SK-N-SH treated with all-trans-retinoic acid at 6 μM for 48 hours (cell line): ENCODE data around the gene AKR1D1.

Source experiments
- ATAC-seq: fragments of 200-7000 bp; cut with Tn5 transposase; 3 replicates; pipeline ENCODE4 v1.9.1; 2020; ENCODE audit warnings: mild to moderate bottlenecking, moderate library complexity
- BACH2 ChIP-seq: fragments of 250-450 bp; sonication (Bioruptor Pico); IDR thresholded peaks from 2 replicates; pipeline ENCODE4 v1.9.0; 2021; ENCODE audit warnings: mild to moderate bottlenecking, borderline replicate concordance
- CREB5 ChIP-seq: fragments of 250-450 bp; sonication (Bioruptor Pico); IDR thresholded peaks from 2 replicates; pipeline ENCODE4 v1.5.1; 2020; ENCODE audit warnings: low read depth, mild to moderate bottlenecking, moderate library complexity
- CSDC2 ChIP-seq: fragments of 250-450 bp; sonication (Bioruptor Pico); IDR thresholded peaks from 2 replicates; pipeline ENCODE4 v1.5.0; 2020; ENCODE audit warnings: mild to moderate bottlenecking, moderate library complexity
- ESRRG ChIP-seq: fragments of 250-450 bp; sonication (Bioruptor Pico); IDR thresholded peaks from 2 replicates; pipeline ENCODE4 v1.6.1; 2021; ENCODE audit warnings: mild to moderate bottlenecking
- GLIS3 ChIP-seq: fragments of 250-450 bp; sonication (Bioruptor Pico); IDR thresholded peaks from 2 replicates; pipeline ENCODE4 v1.5.0; 2020; ENCODE audit warnings: mild to moderate bottlenecking, moderate library complexity
- ISL1 ChIP-seq: fragments of 250-450 bp; sonication (Bioruptor Pico); IDR thresholded peaks from 2 replicates; pipeline ENCODE4 v2.1.2; 2022; ENCODE audit warnings: mild to moderate bottlenecking, moderate library complexity
- OSR1 ChIP-seq: fragments of 250-450 bp; sonication (Bioruptor Pico); IDR thresholded peaks from 2 replicates; pipeline ENCODE4 v1.8.0; 2022; ENCODE audit warnings: moderate library complexity, mild to moderate bottlenecking, inconsistent platforms
- PATZ1 ChIP-seq: fragments of 250-450 bp; sonication (Bioruptor Pico); IDR thresholded peaks from 2 replicates; pipeline ENCODE4 v1.8.0; 2020; ENCODE audit warnings: mild to moderate bottlenecking, moderate library complexity, borderline replicate concordance
- PPARA ChIP-seq: fragments of 250-450 bp; sonication (Bioruptor Pico); IDR thresholded peaks from 2 replicates; pipeline ENCODE4 v1.5.0; 2020; ENCODE audit warnings: mild to moderate bottlenecking, borderline replicate concordance
- RARB ChIP-seq: fragments of 250-450 bp; sonication (Bioruptor Pico); IDR thresholded peaks from 2 replicates; pipeline ENCODE4 v1.8.0; 2021; ENCODE audit warnings: mild to moderate bottlenecking, moderate library complexity
- SNAI2 ChIP-seq: fragments of 250-450 bp; sonication (Bioruptor Pico); IDR thresholded peaks from 2 replicates; pipeline ENCODE4 v1.5.0; 2020; ENCODE audit warnings: mild to moderate bottlenecking, moderate library complexity
- TOX ChIP-seq: fragments of 250-450 bp; sonication (Bioruptor Pico); IDR thresholded peaks from 2 replicates; pipeline ENCODE4 v1.8.0; 2021; ENCODE audit warnings: mild to moderate bottlenecking, moderate library complexity, borderline replicate concordance
- TSHZ2 ChIP-seq: fragments of 250-450 bp; sonication (Bioruptor Pico); IDR thresholded peaks from 2 replicates; pipeline ENCODE4 v1.5.0; 2020; ENCODE audit warnings: mild to moderate bottlenecking, moderate library complexity
- ZC3H10 ChIP-seq: fragments of 250-450 bp; sonication (Bioruptor Pico); IDR thresholded peaks from 2 replicates; pipeline ENCODE4 v1.5.1; 2021; ENCODE audit warnings: mild to moderate bottlenecking, moderate library complexity
- ZFP3 ChIP-seq: fragments of 250-450 bp; sonication (Bioruptor Pico); IDR thresholded peaks from 2 replicates; pipeline ENCODE4 v1.5.0; 2020; ENCODE audit warnings: mild to moderate bottlenecking, moderate library complexity
- ZFP30 ChIP-seq: fragments of 450-650 bp; formaldehyde crosslinking; IDR thresholded peaks from 2 replicates; pipeline ENCODE4 v1.5.0; 2022; ENCODE audit warnings: mild to moderate bottlenecking, moderate library complexity
- ZNF565 ChIP-seq: fragments of 450-650 bp; formaldehyde crosslinking; conservative IDR thresholded peaks from 2 replicates; pipeline ENCODE4 v1.5.0; 2020; ENCODE audit warnings: low read depth, mild to moderate bottlenecking, moderate library complexity
- ZNF70 ChIP-seq: fragments of 450-650 bp; formaldehyde crosslinking; IDR thresholded peaks from 2 replicates; pipeline ENCODE4 v1.5.0; 2020; ENCODE audit warnings: mild to moderate bottlenecking, moderate library complexity
- ZNF8 ChIP-seq: fragments of 450-650 bp; formaldehyde crosslinking; IDR thresholded peaks from 2 replicates; pipeline ENCODE4 v1.5.0; 2020; ENCODE audit warnings: mild to moderate bottlenecking, moderate library complexity
- TF ChIP-seq, protein P1 (sequence below): fragments of 250-450 bp; sonication (Bioruptor Pico); IDR thresholded peaks from 2 replicates; pipeline ENCODE4 v1.8.0; 2021; ENCODE audit warnings: low read depth, mild to moderate bottlenecking, moderate library complexity, borderline replicate concordance

AKR1D1 gene

DNA sequence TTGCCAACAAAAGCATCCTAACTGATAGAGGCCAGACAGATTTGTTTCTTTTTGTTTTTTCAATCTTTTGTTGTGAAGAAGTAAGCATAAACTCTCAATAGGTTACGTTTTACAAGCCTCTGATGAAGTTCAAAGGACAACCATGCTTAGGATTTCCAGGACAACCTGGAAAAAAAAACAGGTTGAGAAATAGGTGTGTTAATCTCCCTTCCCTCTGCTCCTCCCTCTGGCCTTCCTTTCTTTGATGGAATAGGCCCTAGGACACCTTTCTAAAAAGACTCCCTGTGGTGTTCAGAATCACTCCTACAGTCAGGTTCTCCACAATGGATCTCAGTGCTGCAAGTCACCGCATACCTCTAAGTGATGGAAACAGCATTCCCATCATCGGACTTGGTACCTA, at the start of gene AKR1D1:
Gene AKR1D1, plus strand, starts transcription at position 264 of the 400 bp plus-strand sequence. Its CDS starts 60 bp downstream, at position 324.
- ATAC-seq, result no peak
- TF ChIP-seq ZNF8 (CRISPR knock-in tag) (no peak), ZFP30 (CRISPR knock-in tag) (no peak), TOX (no peak), OSR1 (CRISPR knock-in tag) (no peak), ZC3H10 (CRISPR knock-in tag) (no peak), PPARA (CRISPR knock-in tag) (no peak), TSHZ2 (CRISPR knock-in tag) (no peak), PATZ1 (CRISPR knock-in tag) (no peak), CSDC2 (CRISPR knock-in tag) (no peak), ISL1 (CRISPR knock-in tag) (no peak), ZFP3 (no peak), BACH2 (CRISPR knock-in tag) (no peak), ESRRG (no peak), SNAI2 (no peak), CREB5 (CRISPR knock-in tag) (no peak)
- TF ChIP-seq, protein P1, sequence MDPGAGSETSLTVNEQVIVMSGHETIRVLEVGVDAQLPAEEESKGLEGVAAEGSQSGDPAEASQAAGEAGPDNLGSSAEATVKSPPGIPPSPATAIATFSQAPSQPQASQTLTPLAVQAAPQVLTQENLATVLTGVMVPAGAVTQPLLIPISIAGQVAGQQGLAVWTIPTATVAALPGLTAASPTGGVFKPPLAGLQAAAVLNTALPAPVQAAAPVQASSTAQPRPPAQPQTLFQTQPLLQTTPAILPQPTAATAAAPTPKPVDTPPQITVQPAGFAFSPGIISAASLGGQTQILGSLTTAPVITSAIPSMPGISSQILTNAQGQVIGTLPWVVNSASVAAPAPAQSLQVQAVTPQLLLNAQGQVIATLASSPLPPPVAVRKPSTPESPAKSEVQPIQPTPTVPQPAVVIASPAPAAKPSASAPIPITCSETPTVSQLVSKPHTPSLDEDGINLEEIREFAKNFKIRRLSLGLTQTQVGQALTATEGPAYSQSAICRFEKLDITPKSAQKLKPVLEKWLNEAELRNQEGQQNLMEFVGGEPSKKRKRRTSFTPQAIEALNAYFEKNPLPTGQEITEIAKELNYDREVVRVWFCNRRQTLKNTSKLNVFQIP (CRISPR knock-in tag), result no peak

GRCh38 chr7:138027100-138027499, 49.2 kb upstream of the AKR1D1 start:
- no peak for ATAC-seq
- no peak for TF ChIP-seq RARB

DNA sequence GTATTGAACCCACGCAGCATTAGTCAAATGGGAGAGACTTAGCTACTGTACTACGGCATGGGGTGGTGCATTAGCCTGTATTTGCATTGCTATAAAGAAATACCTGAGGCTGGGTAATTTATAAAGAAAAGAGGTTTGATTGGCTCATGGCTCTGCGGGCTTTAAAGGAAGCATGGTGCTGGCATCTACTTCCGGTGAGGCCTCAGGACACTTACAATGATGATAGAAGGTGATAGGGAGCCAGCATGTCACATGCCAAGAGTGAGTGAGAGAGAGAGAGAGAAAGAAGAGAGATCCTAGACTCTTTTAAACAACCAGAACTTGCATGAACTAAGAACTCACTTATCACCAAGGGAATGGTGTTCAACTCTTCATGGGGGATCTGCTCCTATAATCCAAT, 47.1 kb upstream of the AKR1D1 start:
- ATAC-seq, result no peak

More for the DNA sequence above, 47.1 kb upstream of the AKR1D1 start:
- no peak for TF ChIP-seq GLIS3
- TF ChIP-seq ZNF70, result no peak
- TF ChIP-seq ISL1 (CRISPR knock-in tag), result no peak
- TF ChIP-seq OSR1 (CRISPR knock-in tag), result no peak
- no peak for TF ChIP-seq RARB
- no peak for TF ChIP-seq CREB5 (CRISPR knock-in tag)
- TF ChIP-seq, protein P1 (CRISPR knock-in tag), result no peak
- TF ChIP-seq ZFP3, result no peak
- TF ChIP-seq PPARA (CRISPR knock-in tag), result no peak
- no peak for TF ChIP-seq BACH2 (CRISPR knock-in tag)
- no peak for TF ChIP-seq ZNF565 (CRISPR knock-in tag)
- TF ChIP-seq ZFP30 (CRISPR knock-in tag), result no peak
- no peak for TF ChIP-seq ESRRG
